ENCODE measurements around the gene PTPRT. TPM values are rescaled to one million over a fixed set of nuclear protein-coding genes. Genes with fewer than 3 reads are reported as not detected.

PTPRT gene
- total RNA-seq, 1 donor from 2014 or later, result not detected

DNA sequence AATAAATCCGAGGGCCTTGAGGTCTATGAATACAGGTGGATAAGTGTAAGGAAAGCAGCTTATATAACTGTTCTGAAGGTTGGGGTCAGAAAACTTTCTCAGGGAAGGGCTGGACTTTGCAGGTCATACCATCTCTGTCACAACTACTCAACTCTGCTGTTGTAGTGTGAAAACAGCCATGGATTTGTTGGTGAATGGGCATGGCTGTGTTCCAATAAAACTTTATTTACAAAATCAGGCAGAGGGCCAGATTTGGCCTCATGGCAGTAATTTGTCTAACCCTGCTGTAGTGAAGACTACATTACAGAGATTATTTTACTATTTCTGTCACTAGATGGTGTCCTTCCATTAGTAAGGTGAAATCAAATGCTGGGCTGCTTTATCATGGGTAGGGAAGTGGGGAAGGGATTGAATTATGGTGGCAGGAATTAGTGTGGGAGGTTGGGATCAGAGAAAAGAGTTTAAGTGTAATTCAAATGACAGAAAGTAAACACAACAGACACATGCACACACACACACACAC, 1161.9 kb downstream of the PTPRT start:
- Mint-ChIP-seq H3K27me3 (ENCODE audit: low read depth) (no peaks in the 10 kb centered on the region), H3K36me3 (ENCODE audit: low read depth) (no peaks in the 10 kb centered on the region)

DNA sequence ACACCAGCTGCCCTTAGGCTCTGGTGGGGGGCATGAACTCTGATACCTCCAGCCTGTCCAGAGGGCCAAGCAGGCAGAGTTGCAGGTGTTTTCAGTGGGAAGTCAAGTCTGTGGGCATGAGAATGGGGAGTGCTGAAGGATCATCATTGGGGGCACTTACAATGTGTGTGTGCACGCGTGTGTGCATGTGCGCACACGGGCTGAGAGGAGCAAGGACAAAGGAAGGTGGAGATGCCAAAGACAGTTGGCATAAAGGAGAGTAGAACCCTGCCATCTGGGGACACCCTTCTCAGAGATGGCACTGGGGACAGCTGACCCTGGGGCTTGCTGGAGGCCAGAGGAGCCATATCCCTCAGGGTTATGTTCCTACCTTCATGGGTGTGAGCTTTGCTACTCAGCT, 1163.1 kb downstream of the PTPRT start:
- TF ChIP-seq, protein P1, sequence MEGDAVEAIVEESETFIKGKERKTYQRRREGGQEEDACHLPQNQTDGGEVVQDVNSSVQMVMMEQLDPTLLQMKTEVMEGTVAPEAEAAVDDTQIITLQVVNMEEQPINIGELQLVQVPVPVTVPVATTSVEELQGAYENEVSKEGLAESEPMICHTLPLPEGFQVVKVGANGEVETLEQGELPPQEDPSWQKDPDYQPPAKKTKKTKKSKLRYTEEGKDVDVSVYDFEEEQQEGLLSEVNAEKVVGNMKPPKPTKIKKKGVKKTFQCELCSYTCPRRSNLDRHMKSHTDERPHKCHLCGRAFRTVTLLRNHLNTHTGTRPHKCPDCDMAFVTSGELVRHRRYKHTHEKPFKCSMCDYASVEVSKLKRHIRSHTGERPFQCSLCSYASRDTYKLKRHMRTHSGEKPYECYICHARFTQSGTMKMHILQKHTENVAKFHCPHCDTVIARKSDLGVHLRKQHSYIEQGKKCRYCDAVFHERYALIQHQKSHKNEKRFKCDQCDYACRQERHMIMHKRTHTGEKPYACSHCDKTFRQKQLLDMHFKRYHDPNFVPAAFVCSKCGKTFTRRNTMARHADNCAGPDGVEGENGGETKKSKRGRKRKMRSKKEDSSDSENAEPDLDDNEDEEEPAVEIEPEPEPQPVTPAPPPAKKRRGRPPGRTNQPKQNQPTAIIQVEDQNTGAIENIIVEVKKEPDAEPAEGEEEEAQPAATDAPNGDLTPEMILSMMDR (IDR thresholded peaks at IDR 0.05), result no peak
- no peak overlapping the region for H3K27ac Mint-ChIP-seq (ENCODE audit: unreplicated experiment)
- no peak overlapping the region for H3K4me3 Mint-ChIP-seq (ENCODE audit: unreplicated experiment)
- H3K36me3 Mint-ChIP-seq (ENCODE audit: low read depth), result no peaks in the 10 kb centered on the region
- H3K4me1 Mint-ChIP-seq (ENCODE audit: low read depth), result no peaks in the 10 kb centered on the region
- H3K9me3 Mint-ChIP-seq (ENCODE audit: low read depth), result peaks cover 11% of the 10 kb centered on the region
- DNase-seq (ENCODE audit: low spot score), result no peak
- H3K27me3 Mint-ChIP-seq (ENCODE audit: low read depth), result no peaks in the 10 kb centered on the region

More for the DNA sequence above, 1161.9 kb downstream of the PTPRT start:
- H3K27ac Mint-ChIP-seq (ENCODE audit: unreplicated experiment), result no peak overlapping the region
- no peak for DNase-seq (ENCODE audit: low spot score)
- no peaks in the 10 kb centered on the region for H3K4me1 Mint-ChIP-seq (ENCODE audit: low read depth)
- TF ChIP-seq, protein P1 (IDR thresholded peaks at IDR 0.05), result no peak
- H3K4me3 Mint-ChIP-seq (ENCODE audit: unreplicated experiment), result no peak overlapping the region
- H3K9me3 Mint-ChIP-seq (ENCODE audit: low read depth), result peaks cover 14% of the 10 kb centered on the region

DNA sequence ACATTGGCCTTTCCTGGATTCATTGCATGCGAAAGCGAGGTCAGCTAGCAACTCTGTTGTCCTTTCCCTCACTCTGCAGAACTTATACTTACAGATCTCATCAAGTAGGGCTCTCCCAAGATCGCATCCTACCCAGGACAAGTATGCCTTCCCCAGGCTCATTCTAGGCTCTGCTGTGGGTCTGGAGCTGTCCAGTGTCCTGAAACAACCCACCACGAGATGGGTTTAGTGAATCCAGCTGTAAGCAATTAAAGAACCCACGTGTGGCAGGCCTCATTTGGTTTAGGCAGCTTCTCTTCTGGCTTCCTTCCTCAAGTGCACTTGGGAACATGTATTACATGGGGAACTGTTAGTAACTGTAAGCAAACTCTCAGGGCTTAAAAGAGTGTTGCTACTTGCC, 1165.1 kb downstream of the PTPRT start:
- no peaks in the 10 kb centered on the region for H3K36me3 Mint-ChIP-seq (ENCODE audit: low read depth)
- peaks cover 9% of the 10 kb centered on the region for H3K9me3 Mint-ChIP-seq (ENCODE audit: low read depth)
- H3K4me3 Mint-ChIP-seq (ENCODE audit: unreplicated experiment), result no peak overlapping the region
- H3K27me3 Mint-ChIP-seq (ENCODE audit: low read depth), result no peaks in the 10 kb centered on the region
- TF ChIP-seq, protein P1 (IDR thresholded peaks at IDR 0.05), result no peak
- no peak overlapping the region for H3K27ac Mint-ChIP-seq (ENCODE audit: unreplicated experiment)
- DNase-seq (ENCODE audit: low spot score), result no peak
- no peaks in the 10 kb centered on the region for H3K4me1 Mint-ChIP-seq (ENCODE audit: low read depth)

Measured in chondrocyte (in vitro differentiated cells).